ENCODE data around the gene SPACA1.
A peak's percentile ranks its signal among the peaks of the same experiment; 100 is the strongest.
"Not testable (repeated sequence)": the region's sequence is repeated elsewhere in the genome, so short reads cannot be mapped to it uniquely, and the experiment has no call there.

The SPACA1 gene, protein sequence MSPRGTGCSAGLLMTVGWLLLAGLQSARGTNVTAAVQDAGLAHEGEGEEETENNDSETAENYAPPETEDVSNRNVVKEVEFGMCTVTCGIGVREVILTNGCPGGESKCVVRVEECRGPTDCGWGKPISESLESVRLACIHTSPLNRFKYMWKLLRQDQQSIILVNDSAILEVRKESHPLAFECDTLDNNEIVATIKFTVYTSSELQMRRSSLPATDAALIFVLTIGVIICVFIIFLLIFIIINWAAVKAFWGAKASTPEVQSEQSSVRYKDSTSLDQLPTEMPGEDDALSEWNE

DNA sequence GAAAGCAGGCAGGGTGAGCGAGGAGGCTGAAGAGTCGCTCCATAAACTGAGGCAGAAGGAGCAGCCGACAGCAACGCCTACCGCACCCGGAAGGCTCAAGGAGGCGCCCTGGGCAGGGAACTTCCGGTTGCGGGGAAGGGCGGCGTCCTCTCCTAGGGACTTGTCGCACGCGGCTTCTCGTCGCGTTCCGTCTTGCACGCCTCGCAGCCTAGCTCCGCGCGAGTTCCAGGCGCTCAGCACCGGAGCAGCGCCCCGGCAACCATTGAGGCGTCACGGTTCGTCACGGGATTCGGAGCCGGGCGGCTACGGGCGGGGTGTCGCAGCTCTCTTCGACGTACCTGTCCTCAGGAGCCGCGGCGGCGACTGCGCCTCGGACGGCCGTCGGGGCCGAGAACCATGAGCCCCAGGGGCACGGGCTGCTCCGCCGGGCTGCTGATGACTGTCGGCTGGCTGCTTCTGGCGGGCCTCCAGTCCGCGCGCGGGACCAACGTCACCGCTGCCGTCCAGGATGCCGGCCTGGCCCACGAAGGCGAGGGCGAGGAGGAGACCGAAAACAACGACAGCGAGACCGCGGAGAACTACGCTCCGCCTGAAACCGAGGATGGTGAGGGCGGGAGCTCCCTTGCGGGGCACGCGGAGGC lies at the start of gene SPACA1:
TSS of gene SPACA1 (plus strand) at position 332 of the 641 bp plus-strand sequence. CDS start at position 397, 65 bp downstream.
- no peak for DNase-seq (ENCODE audit: low read depth)

DNA sequence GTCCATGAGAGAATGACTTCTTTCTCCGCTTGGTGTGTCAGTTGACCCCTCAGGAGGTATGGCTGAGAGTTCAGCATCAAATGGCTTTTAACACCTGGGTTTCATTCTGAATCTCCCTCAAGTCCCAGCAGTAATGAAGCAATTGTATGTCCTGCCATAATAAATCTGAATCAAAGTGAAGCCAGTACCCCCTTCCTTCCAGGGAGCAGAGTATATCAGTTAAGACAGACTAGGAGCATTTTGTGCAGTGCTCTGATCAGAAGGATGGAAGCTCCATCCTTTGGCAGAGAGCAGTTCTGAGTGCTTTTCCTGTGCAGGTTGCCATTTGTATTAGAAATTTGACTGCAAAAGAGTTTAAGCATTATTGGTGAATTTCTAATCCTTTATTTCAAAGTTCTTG lies 46.9 kb upstream of the SPACA1 start:
- DNase-seq (ENCODE audit: low read depth): no peak

DNA sequence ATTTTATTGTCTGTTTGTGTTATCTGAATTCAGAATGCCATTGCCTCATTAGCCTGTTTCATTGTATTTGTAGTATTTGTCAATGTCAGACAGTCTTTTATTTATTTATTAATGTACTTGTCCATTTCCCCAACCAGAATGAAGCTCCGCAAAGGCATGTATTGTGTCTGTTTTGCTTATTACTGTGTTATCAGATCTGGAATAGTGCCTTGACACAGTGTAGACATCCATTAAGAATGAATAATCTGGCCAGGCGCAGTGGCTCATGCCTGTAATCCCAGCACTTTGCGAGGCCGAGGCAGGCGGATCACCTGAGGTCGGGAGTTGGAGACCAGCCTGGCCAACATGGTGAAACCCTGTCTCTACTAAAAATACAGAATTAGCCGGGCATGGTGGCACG lies 46.4 kb upstream of the SPACA1 start:
- DNase-seq (ENCODE audit: low read depth): not testable (repeated sequence)

DNA sequence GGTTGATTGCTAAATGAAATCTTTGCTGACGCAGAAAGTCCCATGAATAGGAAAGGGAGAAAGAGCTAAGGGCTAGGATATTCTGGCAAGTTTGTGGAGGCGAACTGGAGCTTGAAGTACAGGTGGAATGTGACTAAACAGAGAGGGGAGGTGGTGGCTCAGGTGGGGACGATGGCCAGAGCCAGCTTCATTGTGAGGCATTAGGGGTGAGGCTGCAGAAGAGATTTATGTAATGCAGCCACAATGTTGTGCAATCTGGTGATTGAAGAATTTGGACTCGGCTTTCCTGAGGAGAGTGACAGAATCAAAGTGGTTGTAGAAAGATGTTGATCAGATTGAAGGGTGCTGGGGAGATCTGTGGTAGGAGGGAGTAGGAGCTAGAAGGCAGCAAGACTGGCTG lies 42.9 kb upstream of the SPACA1 start:
- DNase-seq (ENCODE audit: low read depth): no peak

DNA sequence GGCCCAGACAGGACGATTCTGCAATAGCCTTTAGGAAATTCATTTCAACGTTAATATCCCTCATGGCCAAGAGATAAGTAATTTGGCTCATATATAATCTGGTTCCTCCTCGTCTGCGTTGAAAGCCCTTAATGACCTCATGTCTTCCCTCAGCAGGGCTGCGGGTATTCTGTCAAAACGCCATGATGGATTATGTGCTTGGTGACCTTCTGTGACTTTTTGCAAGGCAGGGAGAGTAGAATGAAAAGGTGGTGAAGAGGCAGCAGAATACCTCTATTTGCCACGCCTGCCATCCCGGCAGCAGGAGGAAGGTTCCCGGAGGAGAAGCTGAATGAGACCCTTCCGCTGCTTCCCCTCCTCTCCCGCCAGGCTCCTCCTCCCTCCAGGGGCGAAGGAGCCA lies 41.1 kb upstream of the SPACA1 start:
- DNase-seq (ENCODE audit: low read depth): no peak

DNA sequence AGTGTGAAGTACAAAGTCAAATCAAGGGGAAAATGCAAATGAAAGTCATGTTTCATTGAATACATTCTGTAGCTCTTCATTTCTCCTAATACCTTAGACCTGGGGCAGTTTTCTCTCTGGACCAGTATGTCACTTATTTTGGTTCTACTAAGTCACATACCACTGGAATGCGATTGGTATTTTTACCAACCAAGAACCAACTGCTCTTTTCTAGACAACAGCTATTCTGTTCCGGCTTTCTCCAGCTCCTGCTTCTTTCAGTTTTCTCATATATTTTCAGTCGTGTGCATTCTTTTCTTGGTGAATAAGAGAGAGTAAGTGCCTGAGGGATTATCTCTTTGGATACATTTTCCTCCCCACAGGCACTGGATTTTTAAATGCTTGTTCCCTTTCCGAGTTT lies 39.2 kb upstream of the SPACA1 start:
- DNase-seq (ENCODE audit: low read depth): no peak

DNA sequence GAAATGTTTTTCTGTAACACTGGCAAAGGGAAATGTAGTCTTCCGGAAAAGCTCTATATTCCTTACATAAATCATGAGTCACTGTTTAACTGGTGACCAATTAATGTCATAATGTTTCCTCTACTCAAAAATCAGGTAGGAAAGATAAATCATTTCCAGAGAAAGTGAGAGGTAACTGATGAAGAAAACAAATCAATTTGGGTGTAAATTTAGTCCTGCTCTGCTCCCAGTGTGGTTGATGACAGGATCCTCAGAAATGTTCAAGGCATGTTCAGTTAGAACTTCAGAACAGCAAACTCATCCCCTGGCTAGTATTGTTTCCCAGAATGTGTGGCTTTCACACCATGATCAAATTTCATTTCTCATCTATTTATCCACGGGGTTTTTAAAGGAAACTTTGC lies 38.8 kb upstream of the SPACA1 start:
- DNase-seq (ENCODE audit: low read depth): peak; percentile 44

DNA sequence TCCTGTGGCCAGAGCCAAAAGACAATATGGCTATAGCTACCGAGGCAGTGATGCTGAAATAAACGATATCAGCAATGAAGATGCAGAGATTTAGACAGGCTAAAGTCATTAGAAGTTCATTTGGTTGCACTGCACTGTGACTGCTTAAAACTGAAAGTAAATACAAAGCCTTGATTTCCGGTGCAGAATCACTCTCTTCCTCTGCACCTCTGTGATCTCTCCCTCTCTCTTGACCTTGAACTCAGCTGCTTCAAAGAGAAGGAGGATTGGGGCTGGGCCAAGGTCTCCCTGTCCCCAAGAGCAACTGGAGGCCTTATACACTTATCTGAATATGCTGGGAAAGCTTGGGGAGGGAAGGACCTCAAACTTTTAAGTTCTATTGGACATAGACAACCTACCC lies 34.6 kb upstream of the SPACA1 start:
- no peak for DNase-seq (ENCODE audit: low read depth)

DNA sequence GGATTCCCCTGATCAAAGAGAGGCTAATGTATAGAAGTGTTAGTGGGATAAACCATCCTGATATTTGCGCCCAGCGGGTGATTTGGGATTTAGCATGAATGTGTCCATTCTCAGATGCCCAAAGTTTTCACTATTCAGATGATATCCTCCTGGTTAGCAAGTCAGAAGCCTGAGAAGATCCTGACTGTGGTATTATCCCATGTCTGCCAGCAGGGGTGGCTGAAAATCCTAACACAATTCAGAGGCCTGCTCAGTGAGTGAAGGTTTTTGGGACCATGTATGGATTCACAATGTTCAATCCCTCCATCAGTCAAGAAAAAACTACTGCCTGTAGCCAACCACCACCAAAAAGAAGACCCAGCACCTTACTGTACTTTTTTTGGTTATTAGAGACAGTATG lies 34.1 kb upstream of the SPACA1 start:
- DNase-seq (ENCODE audit: low read depth): no peak

DNA sequence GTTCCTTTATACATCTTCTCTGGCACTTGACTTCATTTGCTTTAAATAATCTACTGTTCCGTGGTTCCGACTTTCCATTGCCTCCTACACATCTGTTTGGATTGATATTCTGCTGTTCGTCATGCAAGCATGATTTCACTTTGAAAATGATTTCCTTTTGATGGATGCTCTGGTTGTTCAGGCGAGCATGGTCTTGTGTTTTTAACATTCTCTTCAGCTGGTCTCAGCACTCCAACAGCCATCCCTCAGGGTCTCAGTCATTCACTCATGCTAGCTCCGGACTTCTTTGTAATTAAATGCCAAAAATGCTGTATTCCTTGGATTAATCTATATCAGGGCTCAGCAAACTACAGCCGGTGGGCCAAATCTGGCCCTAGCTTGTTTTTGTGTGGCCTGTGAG lies 27.2 kb upstream of the SPACA1 start:
- DNase-seq (ENCODE audit: low read depth): no peak

DNA sequence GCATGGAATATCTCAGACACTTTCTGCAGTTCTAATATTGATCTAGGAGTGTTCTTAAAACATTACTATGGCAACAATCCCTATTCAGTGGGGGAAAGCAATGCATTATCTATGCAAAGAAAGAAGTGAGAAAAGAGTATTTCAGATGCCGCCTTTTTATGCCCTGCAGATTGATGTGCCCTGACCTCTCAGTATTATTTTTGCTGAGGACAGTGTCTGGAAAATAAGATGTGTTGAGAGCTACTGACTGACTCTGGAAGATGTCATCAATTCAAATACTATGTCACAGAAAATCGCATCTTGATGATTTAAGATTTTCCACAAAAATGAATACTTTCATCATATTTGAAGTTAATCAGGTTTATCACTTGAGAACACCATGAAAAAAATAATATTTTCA lies 22.9 kb upstream of the SPACA1 start:
- DNase-seq (ENCODE audit: low read depth): no peak

DNA sequence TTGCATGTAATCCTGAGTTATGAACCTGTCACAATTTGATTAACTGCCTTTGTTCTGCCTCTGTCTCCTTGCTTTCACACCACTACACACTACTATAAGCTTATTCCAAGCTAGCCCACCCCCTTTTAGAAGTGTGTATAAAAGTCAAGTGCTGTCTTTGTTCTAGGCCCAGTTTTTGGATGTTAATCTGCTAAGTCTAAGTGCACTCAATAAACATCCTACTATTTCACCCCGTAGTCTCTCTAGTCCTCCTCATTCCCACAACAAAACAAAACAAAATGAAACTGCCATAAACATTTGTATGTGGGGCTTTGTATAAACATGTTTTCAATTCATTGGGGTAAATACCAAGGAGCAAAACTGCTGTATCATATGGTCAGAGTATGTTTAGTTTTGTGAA lies 16.1 kb upstream of the SPACA1 start:
- DNase-seq (ENCODE audit: low read depth): no peak

DNA sequence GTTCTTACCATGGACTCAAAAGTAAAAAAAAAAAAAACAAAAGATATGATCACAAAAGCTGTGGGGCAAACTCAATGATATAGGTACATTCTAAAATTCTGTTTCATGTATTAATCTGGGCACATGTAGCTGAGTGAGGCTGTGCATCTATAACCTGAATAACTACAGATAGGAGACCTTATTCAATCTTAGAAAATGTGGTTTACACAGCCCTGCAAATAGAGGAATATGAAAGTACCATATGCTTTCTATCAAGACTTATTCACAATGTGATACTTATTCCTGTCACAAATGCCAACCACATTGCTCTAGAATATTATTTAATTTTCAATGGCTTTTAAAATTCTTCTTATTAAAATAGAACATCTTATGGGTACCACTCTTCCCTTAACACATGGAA lies 3.1 kb upstream of the SPACA1 start:
- no peak for DNase-seq (ENCODE audit: low read depth)

DNA sequence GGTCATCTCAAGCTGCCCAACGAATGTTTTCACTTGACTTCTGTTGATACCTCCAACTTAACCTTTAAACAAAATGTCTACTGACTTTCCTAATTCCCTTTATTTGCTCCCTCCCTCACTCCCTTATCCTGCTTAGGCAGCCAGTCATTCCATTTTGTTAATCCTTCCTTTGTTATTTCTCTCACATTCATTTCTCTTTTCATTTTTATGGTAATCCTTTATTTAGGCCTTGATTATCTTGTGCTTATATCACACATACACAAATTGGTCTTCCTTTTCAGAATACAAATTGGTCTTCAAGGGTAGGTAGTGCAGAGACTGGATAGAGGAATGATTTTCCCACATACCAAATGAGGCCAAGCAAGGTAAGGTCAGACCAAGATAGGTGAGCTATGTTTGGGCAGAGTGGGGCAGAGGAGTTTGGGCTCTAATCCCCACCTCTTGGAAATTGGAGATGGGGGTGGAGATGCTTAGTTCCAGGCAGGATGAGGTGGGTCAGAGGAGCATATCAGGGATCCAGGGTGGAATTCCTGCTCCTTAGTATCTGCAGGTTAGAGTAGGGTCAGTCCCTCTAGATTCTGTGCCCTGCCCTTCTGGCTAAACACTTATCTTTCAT lies 2.0 kb upstream of the SPACA1 start:
- DNase-seq (ENCODE audit: low read depth): no peak

DNA sequence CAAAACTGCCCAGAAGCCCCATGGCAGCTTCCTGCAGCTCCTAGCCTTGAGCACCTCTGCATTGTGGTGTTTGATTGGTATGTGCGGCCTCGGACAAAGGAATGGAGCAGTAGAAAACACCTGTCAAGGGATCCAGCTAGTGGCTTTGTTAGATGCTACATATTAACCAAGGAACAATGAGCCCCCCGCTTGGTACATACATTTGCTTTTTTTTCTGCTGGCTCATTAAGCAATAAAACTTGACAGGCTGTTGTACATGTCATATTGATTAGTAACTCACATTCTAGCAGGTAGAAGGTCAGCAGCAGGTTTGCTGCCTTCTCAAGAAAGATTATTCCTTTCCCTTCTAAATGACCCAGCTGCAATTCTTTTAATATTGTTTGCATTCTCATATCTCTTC lies 937 bp downstream of the SPACA1 start:
- no peak for DNase-seq (ENCODE audit: low read depth)

DNA sequence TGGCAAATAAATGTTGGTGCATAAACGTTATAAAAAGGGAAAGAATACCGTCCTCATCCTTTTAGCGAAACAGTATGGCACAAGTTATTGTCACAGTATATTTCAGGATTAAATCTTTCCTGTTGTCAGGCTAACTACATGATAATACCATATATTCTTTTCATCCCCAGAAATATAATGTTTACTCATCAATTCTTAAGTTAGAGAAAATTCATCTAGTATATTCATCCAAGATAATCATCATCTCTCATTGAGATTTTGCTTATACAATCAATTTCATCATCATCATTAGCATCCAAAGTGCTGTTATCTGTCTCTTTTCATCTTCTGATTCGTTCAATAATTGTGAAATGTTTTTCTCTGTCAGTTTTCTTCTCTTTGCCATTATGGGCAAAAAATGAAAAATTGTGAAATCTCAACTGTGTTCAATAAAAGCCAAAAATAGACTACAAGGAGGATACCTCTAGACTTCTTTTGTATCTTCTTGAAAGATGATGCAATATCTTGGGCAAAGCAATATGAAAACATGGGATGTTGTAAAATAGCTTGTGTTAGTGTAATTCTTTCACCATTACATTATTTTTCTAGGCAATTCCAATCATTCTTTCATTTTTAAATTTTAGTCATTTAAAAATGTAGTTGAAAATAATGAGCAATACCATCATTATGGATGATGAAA lies 2.6 kb downstream of the SPACA1 start:
- DNase-seq (ENCODE audit: low read depth): no peak

DNA sequence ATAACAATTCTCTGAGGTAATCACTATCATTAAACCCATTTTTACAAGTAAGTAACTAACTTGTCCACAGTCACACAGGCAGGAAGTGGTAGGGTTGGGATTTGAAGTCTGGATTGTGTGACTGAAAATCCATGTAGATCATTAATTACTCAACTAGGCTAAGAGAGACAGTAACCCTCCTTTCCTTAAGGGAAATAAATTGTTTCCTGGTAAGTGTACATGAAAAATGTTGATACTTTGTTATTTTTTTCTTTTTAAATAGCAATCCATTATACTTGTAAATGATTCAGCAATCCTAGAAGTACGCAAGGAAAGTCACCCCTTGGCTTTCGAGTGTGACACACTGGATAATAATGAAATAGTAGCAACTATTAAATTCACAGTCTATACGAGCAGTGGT lies 11.6 kb downstream of the SPACA1 start:
- no peak for DNase-seq (ENCODE audit: low read depth)

DNA sequence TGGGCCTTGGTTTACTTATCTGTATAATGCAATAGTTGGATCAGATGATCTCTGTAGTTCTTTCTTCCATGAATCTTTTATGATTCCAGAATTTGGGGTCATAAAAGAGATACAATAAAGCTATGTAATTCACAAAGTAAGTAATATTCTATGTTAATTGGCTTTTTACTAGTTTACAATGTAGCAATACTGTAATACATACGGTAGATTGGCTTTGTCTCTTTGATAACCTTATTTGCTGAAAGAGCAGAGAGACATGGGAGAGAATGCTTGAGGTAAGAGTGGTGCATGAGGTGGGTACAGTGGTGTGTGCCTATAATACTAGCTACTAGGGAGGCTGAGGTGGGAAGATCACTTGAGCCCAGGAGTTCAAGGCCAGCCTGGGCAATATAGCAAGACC lies 14.7 kb downstream of the SPACA1 start:
- no peak for DNase-seq (ENCODE audit: low read depth)

DNA sequence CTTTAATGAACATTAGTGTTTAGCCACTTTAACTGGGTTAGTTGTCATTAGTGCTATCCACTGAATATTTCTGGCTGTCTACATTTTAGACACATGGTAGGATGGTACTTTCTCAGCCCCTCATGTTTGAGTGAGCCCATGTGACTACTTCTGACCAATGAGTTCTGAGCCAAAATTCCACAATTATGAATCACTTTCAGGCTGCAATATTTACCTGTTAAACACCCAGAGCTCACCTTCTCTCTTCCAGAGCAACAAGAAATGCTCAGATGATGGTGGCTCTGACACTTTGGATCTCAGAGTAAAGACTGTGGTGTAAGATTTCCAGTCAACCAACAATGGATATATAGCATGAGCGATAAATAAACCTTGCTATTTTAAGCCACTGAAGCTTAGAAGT lies 24.8 kb downstream of the SPACA1 start:
- no peak for DNase-seq (ENCODE audit: low read depth)

DNA sequence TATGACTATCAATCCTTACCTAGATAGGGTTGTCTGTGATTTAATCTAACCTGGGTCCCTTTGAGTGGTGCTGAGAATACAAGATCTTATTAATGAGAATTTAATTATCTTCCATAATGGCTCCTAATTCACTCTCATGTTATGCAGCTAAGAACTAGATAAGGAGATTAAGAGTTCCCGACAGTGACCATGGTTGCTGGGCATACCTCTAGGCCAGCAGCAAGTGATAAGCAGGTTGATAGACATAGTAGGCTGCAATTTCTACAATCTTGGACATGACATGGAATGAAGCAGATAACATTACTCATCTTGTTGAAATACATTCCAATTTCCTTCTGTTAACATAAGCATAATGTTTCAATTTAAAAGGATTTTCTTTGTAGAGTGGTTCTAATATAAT lies 27.1 kb downstream of the SPACA1 start:
- no peak for DNase-seq (ENCODE audit: low read depth)

DNA sequence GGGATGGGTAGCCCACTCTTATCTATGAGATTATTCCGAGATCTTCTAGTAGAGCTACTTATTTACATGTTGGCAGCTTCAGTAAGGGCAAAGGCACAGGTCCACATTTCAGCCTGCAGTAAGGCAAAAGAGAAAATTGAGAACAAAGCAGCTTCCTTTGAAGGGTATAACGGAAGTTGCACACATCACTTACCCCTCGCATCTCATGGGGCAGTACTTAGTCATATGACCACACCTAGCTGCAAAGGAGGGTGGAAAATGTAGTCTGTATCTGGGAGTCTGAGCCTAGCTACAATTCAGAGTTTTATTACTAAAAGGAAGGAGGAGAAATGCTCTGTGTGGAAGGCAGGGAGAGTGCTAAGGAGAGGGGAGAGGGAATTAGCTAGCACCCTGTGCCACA lies 29.7 kb downstream of the SPACA1 start:
- no peak for DNase-seq (ENCODE audit: low read depth)

DNA sequence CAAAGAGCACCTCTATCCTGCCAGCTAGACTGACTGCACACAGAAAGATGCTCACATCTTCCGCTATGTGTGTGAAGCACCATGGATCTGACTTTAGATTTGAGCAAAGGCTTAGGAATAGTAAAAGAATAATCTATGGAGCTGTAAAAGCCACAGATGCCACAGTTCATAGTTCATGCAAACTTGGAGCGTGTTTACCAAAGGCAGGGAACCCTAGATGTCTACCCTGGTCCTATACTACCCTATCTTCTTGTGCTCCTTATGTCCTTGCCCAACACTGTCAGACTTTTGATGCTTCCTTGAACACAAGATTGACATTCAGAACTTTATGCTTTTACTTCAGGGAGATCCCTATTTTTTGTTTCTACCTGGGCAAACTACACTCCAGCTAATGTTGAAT lies 39.2 kb downstream of the SPACA1 start:
- no peak for DNase-seq (ENCODE audit: low read depth)

DNA sequence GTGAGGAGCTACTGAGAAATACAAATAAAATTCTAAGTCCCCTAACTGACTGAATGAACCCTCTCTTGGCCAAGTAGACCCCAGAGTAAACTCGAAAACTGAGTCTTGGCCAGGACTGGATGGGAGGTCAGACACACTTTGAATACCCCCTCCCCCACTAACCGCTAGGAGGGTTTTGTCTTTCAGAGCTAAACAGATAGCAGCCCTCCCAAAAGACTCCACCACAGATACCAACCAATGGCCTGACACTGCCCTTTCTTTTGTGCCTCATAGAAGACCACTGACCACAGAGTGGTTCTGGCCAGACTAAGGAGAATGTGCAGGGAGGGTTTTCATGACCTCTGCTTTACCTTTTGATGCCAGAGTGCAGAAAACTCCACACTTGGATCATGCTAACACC lies 42.1 kb downstream of the SPACA1 start:
- DNase-seq (ENCODE audit: low read depth): no peak

Data from stromal cell of bone marrow (primary cell).